Colon (tissue), 2 donors: Measurements from ENCODE around the gene UBXN11.
"Not testable (repeated sequence)": the region's sequence is repeated elsewhere in the genome, so short reads cannot be mapped to it uniquely, and the experiment has no call there.

ENCODE experiments used
- FAIRE-seq: peaks from 2 replicates; lab custom pipeline; 2012; peaks lifted over from hg19 to GRCh38; lab: Jason Lieb, UNC
- donor health status: control.
- donor health status: control.

The UBXN11 gene

DNA sequence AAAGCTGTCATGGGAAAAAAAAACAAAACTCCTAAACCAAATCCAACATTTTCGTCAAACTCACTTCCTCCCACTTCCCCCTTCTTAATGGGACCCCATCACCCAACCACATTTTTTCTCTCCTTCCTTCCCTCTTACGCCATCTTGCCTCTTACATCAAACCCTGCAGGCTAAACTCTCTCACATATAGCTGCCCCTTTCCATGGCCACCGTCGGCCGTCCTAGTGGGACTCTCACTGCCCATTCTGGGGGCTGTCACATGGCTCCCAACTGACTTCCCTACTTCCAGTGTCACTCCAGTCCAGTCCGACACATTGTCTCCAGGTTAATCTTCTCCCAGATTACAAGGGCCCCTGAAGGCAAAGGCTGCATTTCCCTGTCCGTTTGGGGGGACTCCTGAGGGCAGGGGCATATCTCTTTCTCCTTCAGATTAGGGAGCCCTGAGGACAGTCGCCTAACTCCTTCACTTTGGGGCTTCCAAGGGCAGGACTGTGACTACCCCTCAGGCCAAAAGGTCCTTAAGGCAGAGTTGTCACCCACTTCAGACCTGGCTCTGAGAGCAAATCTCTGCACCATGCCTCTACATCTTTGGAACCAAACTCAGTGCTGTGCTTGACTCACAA is 658 bp downstream of the UBXN11 start:
- no peak for FAIRE-seq

DNA sequence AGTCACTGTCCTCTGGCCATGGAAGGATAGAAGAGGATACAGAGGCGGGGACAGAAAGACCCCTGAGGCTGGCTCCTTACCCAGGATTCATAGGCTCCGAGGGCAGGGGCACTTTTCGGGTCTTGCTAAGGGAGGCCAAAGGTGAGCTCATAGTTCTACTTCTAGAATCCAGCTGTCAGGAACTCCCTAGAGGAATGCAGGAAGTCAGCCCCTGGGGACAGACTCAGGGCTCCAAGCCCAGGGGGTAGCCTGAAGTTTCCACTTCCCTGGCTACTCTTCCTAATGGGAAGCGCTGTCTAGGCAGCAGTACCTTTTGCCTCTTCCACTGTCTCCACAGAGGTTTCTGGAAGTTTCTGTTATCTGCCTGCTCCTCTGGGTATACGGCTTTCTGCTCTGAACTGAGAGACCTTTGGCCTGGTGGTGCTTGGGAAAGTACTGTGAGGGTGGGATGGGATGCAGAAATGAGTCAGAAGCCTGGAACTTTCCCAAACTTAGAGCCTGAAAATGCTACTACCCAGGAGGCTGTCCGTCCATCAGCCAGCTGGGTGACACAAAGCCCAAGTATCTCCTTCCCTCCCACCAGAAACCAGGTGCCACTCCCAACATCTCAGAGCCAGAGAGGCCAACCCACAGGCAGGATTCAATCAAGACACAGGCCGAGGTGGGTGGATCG is 3.6 kb downstream of the UBXN11 start:
- no peak for FAIRE-seq

DNA sequence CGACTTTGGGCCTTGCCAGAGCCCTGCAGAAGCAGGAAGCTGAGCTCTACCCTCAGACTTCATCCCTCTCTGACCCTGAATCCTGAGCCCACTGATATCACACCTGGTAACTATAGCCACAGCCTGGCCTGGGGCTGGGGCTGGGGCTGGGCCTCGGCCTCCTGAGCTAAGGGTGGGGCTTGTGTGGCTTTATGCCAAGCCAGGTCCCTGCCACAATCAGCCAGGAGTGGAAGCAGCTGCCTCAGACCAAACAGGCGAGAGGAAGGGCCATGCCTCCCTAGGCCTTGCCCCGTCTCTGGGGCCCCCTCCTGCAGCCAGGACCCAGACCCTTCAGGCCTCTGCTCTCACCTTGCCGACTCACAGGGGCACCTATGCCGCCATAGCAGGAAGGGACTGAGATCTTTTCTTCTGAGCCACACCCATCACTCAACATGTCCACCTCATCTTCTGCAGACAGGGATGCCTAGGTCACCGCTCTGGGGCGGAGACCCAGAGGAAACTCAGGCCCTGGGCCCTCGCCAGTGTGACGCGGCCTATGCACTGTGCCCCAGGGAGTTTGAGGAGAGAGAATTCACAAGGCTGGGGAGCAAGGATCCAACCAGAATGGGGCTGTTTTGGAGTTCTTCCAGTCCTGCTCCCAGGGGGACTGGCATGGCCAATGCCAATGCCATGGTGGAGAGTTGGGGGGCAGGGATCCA is 5.7 kb downstream of the UBXN11 start:
- FAIRE-seq = no peak

DNA sequence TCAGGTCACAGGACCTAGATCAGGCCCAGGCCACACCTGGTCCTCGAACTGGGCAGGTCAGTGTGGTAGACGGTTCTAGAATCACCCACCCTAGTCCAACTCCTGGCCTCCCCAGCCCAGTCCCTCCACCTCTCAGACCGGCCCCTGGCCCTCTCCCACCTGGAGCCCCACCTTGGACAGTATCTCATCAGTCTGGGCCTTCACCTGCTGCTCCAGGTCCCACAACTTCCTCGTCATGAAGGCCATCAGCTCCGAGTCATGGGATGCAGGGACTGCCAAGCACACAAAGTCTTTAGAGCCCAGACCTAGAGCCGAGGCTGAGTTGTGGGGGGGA is 8.7 kb downstream of the UBXN11 start:
- FAIRE-seq = no peak

DNA sequence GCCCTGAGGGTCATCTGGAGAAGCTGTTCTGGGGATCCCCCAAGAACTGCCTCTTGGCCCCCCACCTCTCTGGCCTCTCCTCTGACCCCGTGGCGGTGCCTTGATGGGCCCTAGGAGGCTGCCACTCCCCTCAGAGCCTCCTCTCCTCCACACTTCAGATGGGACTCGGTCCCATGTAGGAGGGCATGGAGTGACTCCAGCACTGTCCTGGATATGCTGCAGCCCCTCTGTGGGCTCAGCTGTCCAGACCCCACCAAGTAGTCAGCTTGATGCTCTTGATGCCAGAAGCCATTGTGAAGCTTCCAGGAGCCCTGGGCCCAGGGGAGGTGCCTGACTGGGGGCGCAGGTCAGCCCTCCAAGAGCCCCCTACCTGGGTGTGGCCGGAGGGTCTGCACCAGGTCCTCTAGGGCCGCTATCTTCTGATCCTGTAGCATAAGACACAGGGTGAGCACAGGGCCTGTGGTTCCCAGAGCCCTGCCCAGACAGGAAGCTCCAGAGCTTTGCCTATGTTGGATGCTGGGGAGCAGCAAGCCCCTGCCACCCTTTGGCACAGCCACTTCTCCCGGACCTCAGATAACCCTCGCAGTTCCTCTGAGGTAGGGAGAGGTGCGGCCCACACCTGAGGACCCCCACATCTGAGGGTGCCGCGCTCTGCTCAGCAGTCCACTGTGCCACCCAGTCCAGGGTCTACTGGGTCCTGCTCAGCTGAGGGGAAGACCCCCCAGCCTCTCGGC is 9.2 kb downstream of the UBXN11 start:
- no peak for FAIRE-seq

DNA sequence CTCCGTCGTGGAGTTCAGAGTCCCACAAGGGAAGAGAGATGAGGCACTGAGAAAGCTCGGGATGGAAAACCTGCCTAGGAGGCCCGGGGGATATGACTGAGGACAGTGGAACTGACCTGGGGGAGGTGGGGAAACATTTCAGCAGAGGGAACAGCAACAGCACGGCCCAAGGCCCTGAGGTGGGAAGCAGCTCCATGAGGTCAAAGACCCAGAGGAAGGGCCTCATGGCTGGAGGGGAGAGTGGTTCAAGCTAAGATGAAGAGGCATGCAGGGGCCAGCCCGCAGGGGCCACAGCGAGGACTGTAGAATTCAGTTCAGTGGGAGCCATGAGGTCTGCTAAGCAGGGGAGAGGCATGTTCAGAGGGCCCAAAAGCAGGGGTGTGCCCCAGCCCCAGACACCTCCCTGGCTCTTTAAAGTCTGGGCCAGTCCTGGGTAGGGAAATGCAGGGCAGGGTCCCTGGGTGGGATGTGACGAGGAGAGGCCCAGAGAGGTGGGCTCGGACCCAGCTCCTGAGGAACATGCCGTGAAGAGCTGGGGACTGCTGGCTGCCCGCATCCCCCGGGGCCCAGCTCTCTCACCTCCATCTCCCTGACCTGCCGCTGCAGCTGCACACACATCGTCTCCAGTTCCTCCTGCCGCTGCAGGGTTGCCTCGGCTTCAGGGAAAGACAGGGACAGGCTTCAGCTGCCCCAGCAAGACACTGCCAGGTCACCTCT is 9.9 kb downstream of the UBXN11 start:
- no peak for FAIRE-seq

DNA sequence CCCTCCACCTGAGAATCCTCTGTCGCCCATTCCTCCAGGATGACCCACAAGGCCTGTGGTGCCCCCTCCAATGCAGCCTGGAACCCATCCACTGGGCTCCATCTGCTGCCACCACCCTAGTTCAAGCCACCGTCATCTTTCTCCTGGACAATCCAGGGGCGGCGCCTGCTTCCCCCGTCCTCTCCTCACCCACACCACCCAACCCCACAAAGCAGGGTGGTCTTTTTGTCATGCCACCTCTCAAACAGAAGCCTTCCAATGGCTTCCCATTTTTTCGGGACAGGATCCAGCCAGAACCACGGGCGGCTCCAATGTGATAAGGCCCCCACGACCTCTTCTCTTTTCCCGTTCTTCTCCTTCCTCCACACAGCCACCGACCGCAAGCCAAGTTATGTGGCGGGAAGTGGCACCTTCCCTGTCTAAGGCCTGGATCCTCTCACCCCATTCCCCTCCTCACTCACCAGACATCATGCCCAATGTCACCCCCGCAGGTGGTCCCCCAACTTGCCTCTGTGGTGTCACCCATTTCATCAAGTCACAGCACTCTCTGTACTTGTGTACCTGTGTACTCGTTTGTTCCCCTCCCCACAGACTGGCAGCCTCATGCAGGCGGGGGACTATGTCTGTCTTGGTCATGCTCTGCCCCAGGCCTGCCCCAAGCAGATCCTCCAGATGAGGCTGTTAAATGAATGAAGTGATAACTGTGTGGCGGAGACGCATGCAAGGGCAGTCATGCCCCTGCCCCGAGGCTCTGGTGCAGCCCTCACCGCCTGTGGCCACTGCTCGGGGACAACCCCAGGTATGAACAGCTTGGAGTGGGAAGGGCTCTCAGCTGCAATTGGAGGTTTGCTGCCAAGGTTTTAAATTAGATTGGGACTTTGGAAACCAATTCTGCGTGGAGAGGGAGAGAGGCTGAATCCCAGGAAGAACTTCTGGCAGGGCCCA is 11.0 kb downstream of the UBXN11 start:
- no peak for FAIRE-seq

DNA sequence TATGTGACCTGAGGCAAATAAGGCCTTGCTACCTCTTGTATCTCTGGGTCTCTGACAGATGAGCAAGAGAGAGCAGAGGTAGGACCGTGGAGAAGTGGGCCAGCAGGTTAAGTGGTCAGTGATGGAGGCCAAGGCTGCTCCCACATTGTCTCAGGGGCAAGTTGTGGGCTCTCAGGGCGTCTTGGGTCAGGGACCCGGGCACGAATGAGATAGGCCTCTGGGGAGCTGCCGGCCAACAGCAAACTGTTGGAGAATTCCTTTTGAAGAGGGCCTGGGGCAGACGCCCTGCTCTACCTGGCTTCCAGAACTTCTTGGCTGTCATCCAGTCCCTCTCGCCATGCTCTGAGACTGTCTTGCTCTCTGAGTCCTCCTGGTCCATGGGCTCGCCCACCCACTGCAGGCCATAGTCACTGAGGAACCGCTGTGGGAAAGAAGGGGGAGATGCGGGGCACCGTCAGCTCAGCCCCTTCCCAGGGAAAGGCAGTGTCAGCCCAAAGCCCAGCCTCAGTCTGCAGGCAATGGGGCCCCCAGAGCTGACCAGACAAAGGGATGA is 12.4 kb downstream of the UBXN11 start:
- FAIRE-seq = no peak

DNA sequence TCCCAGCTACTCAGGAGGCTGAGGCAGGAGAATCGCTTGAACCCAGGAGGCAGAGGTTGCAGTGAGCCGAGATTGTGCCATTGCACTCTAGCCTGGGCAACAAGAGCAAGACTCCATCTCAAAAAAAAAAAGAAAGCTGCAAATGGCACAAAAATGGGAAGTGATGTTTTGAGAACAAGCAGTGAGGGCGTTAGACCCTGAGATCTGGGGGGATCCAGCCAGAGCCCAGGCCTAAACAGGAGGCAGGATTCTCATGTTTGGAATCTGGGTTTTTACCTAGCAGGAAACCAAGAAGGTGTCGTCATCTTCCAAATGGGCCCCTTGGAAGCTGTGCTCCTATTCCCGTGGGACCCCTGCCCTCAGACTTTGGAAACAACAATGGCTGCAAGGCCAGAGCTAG is 13.7 kb downstream of the UBXN11 start:
- not testable (repeated sequence) for FAIRE-seq

DNA sequence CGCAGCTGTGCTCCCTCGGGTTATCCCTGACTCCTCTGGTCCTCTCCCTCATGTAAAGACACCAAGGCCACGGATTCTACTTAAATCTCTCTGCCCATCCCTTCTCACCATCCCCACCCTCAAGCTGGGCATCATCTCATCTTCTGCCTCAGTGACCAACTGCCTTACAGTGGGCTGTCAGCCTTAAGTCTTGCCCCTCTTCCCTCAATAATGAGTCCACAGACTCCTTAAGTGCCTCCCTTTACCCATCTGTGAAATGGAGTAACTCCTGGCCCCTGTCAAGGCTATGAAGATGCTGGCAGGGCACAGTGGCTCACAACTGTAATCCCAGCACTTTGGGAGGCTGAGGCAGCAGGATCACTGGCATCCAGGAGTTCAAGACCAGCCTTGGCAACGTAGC is 14.5 kb downstream of the UBXN11 start:
- no peak for FAIRE-seq

DNA sequence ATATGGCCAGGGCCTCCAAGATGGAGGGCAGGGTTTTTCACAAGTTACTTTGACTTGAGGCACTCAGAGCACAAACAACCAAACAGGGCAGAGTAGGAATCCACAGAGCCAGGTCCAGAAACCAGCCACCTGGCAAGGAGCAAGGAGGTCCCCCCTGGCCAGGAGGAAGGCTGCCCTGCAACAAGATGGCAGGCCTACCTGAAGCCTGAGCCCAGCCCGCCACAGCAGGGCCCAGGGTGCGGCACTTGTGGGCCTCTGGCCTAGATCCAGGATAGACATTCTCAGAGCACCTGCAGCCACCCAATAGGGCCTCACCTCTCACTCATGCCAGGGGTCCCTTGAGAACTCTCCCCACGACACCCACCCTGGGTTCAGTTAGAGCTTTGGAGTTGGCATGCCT is 15.0 kb downstream of the UBXN11 start:
- FAIRE-seq = no peak

DNA sequence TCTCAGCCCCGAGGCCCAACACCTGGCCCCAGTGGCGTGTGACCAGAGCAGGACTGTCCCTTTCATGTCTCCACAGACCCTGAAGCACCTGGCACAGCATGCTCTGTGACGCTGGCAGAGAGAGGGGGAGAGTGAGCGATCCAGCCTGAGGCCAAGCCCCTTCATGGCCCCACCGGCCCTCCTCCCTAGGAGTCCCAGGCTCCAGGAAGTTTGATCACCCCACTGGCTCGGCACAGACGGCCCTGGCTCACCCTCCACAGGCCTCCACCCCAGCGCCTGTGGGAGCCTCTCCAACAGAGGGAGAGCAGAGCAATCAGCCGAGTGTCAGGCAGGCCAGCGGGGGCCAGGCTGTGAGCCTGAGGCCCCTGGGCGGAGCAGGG is 15.6 kb downstream of the UBXN11 start:
- FAIRE-seq = no peak

DNA sequence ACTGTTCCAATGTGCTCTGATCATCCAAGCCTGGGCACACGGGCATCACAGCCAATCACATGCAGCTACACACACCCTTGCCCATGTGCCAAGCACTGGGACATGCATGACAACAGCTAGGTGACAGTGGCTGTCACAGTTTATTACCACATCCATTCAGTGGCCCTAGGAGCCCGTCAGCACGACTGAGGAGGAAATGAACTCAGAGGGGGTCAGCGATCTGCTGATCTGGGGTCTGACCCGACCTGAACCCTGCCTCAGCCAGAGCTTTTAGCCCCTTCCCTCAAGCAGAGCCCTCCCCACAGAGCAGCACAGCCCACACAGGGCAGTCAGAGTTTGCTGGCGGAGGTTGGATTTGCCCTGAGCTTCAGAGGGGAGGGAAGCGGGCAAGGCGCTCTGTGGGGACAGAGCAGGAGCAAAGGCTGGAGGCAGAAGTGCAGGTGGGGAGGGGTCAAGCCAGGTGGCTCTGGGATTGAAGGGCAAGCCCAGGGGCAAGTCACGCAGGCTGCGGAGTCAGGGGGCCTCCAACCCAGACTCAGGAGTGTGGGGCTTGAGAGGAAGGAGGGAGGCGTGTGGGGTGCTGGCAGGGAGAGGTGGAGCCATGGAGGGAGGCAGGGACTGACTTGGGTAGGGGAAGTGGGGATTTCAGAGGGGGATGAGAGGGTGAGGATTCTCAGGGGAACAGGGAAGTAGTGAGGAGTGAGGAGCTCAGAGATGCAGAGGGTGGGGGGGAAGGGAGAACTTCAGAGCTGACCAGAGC is 16.1 kb downstream of the UBXN11 start:
- FAIRE-seq = no peak

DNA sequence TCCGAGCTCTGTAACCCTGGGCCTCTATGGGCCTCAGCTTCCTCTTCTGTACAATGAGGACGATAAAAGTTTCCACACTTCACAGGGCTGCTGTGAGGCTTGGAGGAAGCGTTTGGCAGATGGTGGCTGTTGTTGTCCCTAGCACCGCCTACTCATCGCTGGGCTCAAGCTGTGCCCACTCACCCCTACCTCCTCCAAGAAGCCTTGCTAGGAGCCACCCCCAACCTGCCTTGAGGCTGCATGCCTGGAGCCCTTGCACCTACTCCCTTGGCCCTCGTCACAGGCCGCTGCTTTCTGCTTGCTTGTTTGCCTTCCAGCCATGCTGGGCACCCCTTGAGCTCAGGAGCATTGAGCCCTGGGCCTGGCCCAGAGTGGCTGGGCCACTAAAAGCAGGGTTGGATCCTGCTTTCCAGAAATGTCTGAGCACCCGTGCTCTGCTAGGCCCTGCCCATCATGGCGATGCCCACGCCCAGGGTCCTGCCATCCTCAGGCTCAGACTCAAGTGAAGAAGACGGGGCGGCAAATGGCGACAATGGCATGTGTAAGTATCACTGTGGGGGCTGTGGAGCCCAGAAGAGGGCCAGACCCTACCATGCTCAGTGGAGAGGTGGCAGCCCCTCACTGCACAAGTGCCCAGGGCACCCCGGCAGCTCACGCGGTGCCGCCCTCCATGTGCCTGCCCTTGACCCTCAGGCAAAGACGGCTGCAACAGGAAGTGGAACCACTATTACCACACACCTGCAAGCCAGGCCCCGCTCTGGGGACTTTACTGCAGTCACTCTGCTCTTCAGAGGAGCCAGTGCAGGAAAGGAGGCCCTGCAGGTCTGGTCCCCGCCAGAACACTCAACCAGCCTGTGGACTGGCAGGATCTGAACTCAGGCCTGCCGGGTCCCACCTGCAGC is 17.0 kb downstream of the UBXN11 start:
- FAIRE-seq = no peak

DNA sequence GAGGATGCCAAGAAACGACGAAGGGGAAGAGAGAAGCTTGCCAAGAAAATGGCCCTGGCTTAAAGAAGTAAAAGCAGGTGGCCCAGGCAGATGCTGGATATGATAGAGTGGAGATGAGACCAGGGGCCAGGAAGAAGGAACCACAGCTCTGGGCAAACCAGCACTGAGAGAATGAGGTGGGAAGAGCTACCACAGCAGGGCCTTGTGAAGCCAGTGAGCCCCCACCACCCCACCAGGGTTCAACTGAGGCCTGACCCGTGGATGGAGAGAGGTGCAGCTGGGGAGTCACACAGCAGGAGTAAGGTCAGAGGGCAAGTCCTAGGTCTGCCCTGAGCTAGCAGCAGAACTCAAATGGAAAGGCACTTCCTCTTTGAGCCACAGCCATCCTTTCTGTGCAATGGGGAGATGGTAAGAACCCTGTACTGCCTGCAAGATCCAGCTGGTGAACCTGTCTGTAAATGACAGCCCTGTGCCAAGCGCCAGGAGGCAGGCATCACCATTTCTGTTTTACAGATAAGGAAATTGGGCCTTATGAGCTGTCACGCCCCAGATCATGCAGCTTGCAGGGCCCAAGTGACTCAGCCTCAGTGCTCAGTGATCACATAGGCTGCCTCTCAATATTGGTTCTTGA is 18.0 kb downstream of the UBXN11 start:
- no peak for FAIRE-seq

DNA sequence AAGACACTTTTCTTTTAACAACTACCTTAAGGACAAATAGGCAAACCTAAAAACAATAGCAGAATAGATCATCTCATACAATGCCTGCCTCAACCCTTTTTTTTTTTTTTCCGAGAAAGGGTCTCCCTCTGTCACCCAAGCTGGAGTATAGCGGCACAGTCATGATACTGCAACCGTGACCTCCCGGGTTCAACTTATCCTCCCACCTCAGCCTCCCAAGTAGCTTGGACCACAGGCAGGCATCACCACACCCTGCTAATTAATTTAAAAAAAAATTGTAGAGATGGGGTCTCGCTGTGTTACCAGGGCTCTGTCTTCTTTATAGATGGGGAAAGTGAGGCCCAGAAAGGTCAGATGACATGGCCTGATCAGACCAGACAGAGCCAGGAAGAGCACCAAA is 18.6 kb downstream of the UBXN11 start:
- no peak for FAIRE-seq

DNA sequence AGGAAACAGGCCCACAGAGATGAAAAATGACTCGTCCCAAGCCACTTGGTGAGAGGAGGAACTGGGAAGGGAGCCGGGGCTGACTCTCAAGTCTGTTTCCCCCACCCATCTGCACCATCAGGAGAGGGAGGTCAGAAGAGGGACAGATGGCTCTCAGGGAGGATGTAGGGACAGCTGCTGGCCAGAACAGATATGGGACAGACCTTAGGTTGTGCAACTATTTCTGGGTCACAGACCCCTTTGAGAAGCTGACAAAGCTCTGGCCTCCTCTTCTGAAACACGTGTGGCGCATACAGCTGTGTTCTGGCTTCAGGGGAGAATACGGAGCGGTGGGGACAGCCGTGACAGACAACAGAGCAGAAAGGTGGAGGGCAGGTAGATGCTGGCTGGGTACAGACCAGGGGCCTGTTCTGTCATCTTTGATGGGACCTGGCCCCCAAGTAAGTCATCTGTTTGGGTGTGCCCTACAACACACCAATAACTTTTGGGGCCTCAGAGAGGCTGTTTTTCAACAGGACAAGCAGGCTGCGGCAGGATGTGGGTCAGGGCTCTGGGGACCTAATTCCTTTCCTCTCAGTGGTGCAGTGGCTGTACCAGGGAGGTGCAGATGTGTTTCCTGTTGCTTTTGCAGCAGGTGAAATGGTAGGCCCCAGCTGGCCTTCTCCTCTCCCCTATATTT is 19.3 kb downstream of the UBXN11 start:
- FAIRE-seq = no peak

DNA sequence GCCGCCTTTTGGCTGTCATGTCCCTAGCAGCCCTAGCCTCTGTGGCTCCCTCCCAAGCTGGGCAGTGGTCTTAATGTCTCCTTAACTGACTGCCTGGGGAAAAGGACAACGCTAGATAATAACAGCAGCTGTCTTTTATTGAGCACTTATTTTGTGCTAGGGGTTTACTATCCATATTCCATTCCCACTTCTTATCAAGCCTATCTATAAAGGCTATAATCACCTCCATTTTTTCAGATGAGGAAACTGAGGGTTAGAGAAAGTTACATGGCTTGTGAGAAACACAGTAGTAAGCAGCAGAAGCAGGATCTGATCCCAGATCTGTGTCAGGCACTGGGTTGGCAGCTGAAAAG is 20.4 kb downstream of the UBXN11 start:
- FAIRE-seq = no peak
